HEK293 (cell line): ENCODE measurements around the gene EFCAB8.
"Not testable (repeated sequence)": the region's sequence is repeated elsewhere in the genome, so short reads cannot be mapped to it uniquely, and the experiment has no call there.

Experiments
- CTCF ChIA-PET: fragments of 350-600 bp; formaldehyde crosslinking; extraction: SDS; loops from one replicate; lab custom pipeline; 2021; ENCODE audit warnings: antibody characterized with exemption; lab: Yijun Ruan, JAX
- POLR2A ChIA-PET: fragments of 300-600 bp; formaldehyde crosslinking; extraction: SDS; loops from one replicate; lab custom pipeline; 2020; ENCODE audit warnings: antibody characterized with exemption, inconsistent platforms; lab: Yijun Ruan, JAX
- H3K27ac ChIP-seq: fragments of 200-500 bp; sonication (Bioruptor generic); 2 replicates; pipeline ENCODE4 v1.5.1; 2014; ENCODE audit warnings: low read depth, low read length, control low read depth, inconsistent platforms; ENCODE audit errors: extremely low read depth
- H3K36me3 ChIP-seq, 2 experiments: fragments of 200-500 bp in 1 of 2; sonication (Bioruptor generic) in 1 of 2; 1 replicate in 1 of 2; 2 replicates in 1 of 2; pipeline ENCODE4 v1.5.1; 2014 to 2017; ENCODE audit warnings: inconsistent platforms in 2 of 2, low read length in 2 of 2; ENCODE audit not compliant: control insufficient read depth in 2 of 2, insufficient read depth in 1 of 2
- H3K4me1 ChIP-seq: fragments of 200-500 bp; sonication (Bioruptor generic); 2 replicates; pipeline ENCODE4 v1.5.1; 2014; ENCODE audit warnings: mild to moderate bottlenecking, low read length, inconsistent platforms; ENCODE audit not compliant: control insufficient read depth, insufficient read depth
- H3K4me3 ChIP-seq: 2 replicates; pipeline ENCODE4 v1.5.1; 2011; ENCODE audit warnings: low read depth, mild to moderate bottlenecking, control low read depth, low read length, moderate library complexity
- H3K9me3 ChIP-seq: fragments of 200-500 bp; sonication (Bioruptor generic); 2 replicates; pipeline ENCODE4 v1.5.1; 2014; ENCODE audit warnings: low read depth, low read length, inconsistent platforms; ENCODE audit not compliant: control insufficient read depth, insufficient read depth
- EGR2 ChIP-seq: fragments of 450-650 bp; formaldehyde crosslinking; IDR thresholded peaks from 2 replicates; pipeline ENCODE4 v1.5.1; 2016; ENCODE audit warnings: low read depth, missing biosample characterization, missing genetic modification characterization
- SP2 ChIP-seq: fragments of 450-650 bp; formaldehyde crosslinking; IDR thresholded peaks from 2 replicates; pipeline ENCODE4 v1.5.1; 2016; ENCODE audit warnings: missing biosample characterization, missing genetic modification characterization
- ZBTB21 ChIP-seq: fragments of 450-650 bp; formaldehyde crosslinking; IDR thresholded peaks from 2 replicates; pipeline ENCODE4 v1.5.1; 2017; ENCODE audit warnings: missing biosample characterization, missing genetic modification characterization
- ZFP41 ChIP-seq: fragments of 450-650 bp; formaldehyde crosslinking; IDR thresholded peaks from 2 replicates; pipeline ENCODE4 v1.5.1; 2016; ENCODE audit warnings: missing biosample characterization, missing genetic modification characterization, borderline replicate concordance
- ZNF121 ChIP-seq: fragments of 450-650 bp; formaldehyde crosslinking; IDR thresholded peaks from 2 replicates; pipeline ENCODE4 v1.5.1; 2016; ENCODE audit warnings: missing biosample characterization, missing genetic modification characterization
- ZNF184 ChIP-seq: fragments of 450-650 bp; IDR thresholded peaks from 2 replicates; pipeline ENCODE4 v1.5.1; 2018; ENCODE audit warnings: missing biosample characterization, mild to moderate bottlenecking, missing genetic modification characterization
- ZNF202 ChIP-seq: fragments of 450-650 bp; formaldehyde crosslinking; IDR thresholded peaks from 2 replicates; pipeline ENCODE4 v1.5.1; 2016; ENCODE audit warnings: missing biosample characterization, missing genetic modification characterization, borderline replicate concordance
- ZNF354C ChIP-seq: fragments of 450-650 bp; formaldehyde crosslinking; IDR thresholded peaks from 2 replicates; pipeline ENCODE4 v1.5.1; 2016; ENCODE audit warnings: missing biosample characterization, missing genetic modification characterization, low read depth, borderline replicate concordance
- ZNF560 ChIP-seq: fragments of 450-650 bp; formaldehyde crosslinking; IDR thresholded peaks from 2 replicates; pipeline ENCODE4 v1.5.1; 2017; ENCODE audit warnings: missing biosample characterization, missing genetic modification characterization, borderline replicate concordance
- ZNF670 ChIP-seq: fragments of 450-650 bp; formaldehyde crosslinking; IDR thresholded peaks from 2 replicates; pipeline ENCODE4 v1.5.1; 2016; ENCODE audit warnings: missing biosample characterization, missing genetic modification characterization, low read depth
- ZNF785 ChIP-seq: fragments of 450-650 bp; formaldehyde crosslinking; IDR thresholded peaks from 2 replicates; pipeline ENCODE4 v1.5.1; 2016; ENCODE audit warnings: missing biosample characterization, missing genetic modification characterization
- ZNF792 ChIP-seq: fragments of 450-650 bp; formaldehyde crosslinking; IDR thresholded peaks from 2 replicates; pipeline ENCODE4 v1.5.1; 2016; ENCODE audit warnings: missing biosample characterization, missing genetic modification characterization
- TF ChIP-seq, protein P1 (sequence below): fragments of 450-650 bp; formaldehyde crosslinking; IDR thresholded peaks from 2 replicates; pipeline ENCODE4 v1.5.1; 2016; ENCODE audit warnings: missing biosample characterization, missing genetic modification characterization
- TF ChIP-seq, protein P2 (sequence below): fragments of 450-650 bp; formaldehyde crosslinking; IDR thresholded peaks from 2 replicates; pipeline ENCODE4 v1.5.1; 2016; ENCODE audit warnings: missing biosample characterization, missing genetic modification characterization, borderline replicate concordance
- TF ChIP-seq, protein P3 (sequence below): fragments of 450-650 bp; formaldehyde crosslinking; IDR thresholded peaks from 2 replicates; pipeline ENCODE4 v1.5.1; 2016; ENCODE audit warnings: missing biosample characterization, missing genetic modification characterization

Gene EFCAB8

DNA sequence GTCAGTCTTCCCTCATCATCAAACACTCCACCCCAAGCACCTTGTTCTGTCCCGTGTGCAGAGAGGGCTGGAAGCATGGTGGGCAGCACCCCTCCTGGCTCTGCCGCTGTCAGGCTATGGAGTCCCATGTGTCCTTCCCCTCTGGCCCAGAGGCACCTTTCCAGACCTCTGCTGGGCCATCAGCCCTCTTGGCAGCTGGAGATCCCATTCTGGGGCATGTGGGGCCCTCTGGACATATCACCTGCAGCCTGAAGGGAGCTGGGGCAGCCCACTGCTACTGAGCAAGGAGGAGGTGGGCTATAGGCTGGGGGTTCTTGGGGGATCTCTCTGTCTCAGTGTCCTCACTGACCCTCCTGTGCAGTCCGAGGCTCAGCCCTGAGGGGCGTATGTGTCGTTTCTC is 103.3 kb downstream of the EFCAB8 start:
- no peak for TF ChIP-seq ZNF792 (tag by site-specific recombination)
- TF ChIP-seq ZNF121, result no peak
- TF ChIP-seq, all 188 proteins: peak for 0
- Histone ChIP-seq H3K4me3 (no peak overlapping the region), H3K36me3 (no peaks in the 10 kb centered on the region), H3K9me3 (no peaks in the 10 kb centered on the region), H3K27ac (no peak overlapping the region), H3K4me1 (no peaks in the 10 kb centered on the region)
- ChIA-PET POLR2A (no interaction called here), CTCF (interaction anchor here (1.0 kb wide), 1 partner anchor 60 kb away, joined by 3 read pairs; no protein-coding TSS in a partner anchor)

DNA sequence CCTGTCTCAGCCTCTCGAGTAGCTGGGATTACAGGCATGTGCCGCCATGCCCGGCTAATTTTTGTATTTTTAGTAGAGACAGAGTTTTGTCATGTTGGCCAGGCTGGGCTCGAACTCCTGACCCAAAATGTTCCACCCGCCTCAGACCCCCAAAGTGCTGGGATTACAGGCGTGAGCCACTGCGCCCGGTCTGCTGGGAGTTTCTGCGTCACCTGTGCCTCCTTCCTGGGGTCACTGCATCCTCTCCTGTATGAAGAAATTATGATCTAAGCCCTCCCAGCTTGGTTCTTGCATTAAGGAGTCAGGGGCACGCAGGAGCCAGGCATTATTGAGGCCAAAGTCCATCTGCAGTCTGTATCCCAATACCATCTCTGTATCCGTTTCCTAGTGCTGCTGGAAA is 103.9 kb downstream of the EFCAB8 start:
- H3K27ac ChIP-seq, POLR2A ChIA-PET, H3K36me3 ChIP-seq, H3K4me3 ChIP-seq, H3K4me1 ChIP-seq, H3K9me3 ChIP-seq: not testable (repeated sequence)
- CTCF ChIA-PET, result interaction anchor here (0.7 kb wide), 1 partner anchor 128 kb away, joined by 3 read pairs; no protein-coding TSS in a partner anchor

DNA sequence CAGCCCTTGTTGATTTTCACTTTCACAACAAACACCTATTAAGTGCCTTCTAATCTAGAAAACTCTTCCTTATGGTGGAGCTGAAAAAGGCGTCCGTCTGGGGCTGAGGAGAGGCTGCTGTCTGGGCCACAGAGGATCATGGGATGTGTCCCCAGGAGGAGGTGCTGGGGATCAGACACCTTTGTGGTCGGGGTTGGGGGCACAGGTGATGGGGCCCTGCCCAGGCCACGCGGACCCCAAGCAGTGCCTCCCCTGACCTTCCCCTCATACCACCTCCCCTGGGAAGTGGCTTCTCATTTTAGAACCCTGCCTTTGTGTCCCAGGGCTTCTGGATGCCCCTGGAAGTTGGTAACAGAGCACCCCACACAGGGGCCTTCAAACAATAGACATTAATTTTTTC is 104.5 kb downstream of the EFCAB8 start:
- no peak overlapping the region for H3K27ac ChIP-seq
- TF ChIP-seq ZFP41 (tag by site-specific recombination) (no peak), ZNF184 (tag by site-specific recombination) (no peak), EGR2 (tag by site-specific recombination) (no peak), ZNF560 (no peak)
- TF ChIP-seq, protein P1, sequence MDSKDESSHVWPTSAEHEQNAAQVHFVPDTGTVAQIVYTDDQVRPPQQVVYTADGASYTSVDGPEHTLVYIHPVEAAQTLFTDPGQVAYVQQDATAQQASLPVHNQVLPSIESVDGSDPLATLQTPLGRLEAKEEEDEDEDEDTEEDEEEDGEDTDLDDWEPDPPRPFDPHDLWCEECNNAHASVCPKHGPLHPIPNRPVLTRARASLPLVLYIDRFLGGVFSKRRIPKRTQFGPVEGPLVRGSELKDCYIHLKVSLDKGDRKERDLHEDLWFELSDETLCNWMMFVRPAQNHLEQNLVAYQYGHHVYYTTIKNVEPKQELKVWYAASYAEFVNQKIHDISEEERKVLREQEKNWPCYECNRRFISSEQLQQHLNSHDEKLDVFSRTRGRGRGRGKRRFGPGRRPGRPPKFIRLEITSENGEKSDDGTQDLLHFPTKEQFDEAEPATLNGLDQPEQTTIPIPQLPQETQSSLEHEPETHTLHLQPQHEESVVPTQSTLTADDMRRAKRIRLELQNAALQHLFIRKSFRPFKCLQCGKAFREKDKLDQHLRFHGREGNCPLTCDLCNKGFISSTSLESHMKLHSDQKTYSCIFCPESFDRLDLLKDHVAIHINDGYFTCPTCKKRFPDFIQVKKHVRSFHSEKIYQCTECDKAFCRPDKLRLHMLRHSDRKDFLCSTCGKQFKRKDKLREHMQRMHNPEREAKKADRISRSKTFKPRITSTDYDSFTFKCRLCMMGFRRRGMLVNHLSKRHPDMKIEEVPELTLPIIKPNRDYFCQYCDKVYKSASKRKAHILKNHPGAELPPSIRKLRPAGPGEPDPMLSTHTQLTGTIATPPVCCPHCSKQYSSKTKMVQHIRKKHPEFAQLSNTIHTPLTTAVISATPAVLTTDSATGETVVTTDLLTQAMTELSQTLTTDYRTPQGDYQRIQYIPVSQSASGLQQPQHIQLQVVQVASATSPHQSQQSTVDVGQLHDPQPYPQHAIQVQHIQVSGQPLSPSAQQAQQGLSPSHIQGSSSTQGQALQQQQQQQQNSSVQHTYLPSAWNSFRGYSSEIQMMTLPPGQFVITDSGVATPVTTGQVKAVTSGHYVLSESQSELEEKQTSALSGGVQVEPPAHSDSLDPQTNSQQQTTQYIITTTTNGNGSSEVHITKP (tag by site-specific recombination), result no peak
- POLR2A ChIA-PET, result no interaction called here
- H3K9me3 ChIP-seq, result no peaks in the 10 kb centered on the region
- no peaks in the 10 kb centered on the region for H3K36me3 ChIP-seq
- H3K4me3 ChIP-seq, result no peak overlapping the region
- CTCF ChIA-PET, result interaction anchor here (0.7 kb wide), 1 partner anchor 127 kb away, joined by 3 read pairs; no protein-coding TSS in a partner anchor
- no peaks in the 10 kb centered on the region for H3K4me1 ChIP-seq

DNA sequence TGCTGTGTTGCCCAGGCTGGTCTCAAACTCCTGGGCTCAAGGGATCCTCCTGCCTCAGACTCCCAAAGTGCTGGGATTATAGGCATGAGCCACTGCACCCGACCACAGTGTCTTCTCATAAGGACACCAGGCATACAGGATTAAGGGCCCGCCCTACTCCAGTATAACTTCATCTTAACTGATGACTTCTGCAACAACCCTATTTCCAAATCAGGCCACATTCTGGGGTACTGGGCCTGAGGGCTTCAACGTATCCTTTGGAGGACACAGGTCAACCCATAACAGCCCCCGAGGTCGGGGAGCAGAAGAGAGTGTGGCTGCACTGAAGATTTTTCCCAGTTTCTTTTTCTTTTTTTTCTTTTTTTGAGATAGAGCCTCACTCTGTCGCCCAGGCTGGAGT is 105.9 kb downstream of the EFCAB8 start:
- TF ChIP-seq, protein P2, sequence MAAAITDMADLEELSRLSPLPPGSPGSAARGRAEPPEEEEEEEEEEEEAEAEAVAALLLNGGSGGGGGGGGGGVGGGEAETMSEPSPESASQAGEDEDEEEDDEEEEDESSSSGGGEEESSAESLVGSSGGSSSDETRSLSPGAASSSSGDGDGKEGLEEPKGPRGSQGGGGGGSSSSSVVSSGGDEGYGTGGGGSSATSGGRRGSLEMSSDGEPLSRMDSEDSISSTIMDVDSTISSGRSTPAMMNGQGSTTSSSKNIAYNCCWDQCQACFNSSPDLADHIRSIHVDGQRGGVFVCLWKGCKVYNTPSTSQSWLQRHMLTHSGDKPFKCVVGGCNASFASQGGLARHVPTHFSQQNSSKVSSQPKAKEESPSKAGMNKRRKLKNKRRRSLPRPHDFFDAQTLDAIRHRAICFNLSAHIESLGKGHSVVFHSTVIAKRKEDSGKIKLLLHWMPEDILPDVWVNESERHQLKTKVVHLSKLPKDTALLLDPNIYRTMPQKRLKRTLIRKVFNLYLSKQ (tag by site-specific recombination), result no peak
- no peak for TF ChIP-seq SP2 (tag by site-specific recombination)
- TF ChIP-seq, protein P3, sequence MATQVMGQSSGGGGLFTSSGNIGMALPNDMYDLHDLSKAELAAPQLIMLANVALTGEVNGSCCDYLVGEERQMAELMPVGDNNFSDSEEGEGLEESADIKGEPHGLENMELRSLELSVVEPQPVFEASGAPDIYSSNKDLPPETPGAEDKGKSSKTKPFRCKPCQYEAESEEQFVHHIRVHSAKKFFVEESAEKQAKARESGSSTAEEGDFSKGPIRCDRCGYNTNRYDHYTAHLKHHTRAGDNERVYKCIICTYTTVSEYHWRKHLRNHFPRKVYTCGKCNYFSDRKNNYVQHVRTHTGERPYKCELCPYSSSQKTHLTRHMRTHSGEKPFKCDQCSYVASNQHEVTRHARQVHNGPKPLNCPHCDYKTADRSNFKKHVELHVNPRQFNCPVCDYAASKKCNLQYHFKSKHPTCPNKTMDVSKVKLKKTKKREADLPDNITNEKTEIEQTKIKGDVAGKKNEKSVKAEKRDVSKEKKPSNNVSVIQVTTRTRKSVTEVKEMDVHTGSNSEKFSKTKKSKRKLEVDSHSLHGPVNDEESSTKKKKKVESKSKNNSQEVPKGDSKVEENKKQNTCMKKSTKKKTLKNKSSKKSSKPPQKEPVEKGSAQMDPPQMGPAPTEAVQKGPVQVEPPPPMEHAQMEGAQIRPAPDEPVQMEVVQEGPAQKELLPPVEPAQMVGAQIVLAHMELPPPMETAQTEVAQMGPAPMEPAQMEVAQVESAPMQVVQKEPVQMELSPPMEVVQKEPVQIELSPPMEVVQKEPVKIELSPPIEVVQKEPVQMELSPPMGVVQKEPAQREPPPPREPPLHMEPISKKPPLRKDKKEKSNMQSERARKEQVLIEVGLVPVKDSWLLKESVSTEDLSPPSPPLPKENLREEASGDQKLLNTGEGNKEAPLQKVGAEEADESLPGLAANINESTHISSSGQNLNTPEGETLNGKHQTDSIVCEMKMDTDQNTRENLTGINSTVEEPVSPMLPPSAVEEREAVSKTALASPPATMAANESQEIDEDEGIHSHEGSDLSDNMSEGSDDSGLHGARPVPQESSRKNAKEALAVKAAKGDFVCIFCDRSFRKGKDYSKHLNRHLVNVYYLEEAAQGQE (tag by site-specific recombination), result no peak
- TF ChIP-seq ZNF670, result no peak
- TF ChIP-seq ZNF785 (tag by site-specific recombination), result no peak
- no peak for TF ChIP-seq ZBTB21 (tag by site-specific recombination)
- no peak for TF ChIP-seq ZNF354C
- no peak for TF ChIP-seq ZNF202 (tag by site-specific recombination)
- no peak overlapping the region for H3K27ac ChIP-seq
- no peaks in the 10 kb centered on the region for H3K4me1 ChIP-seq
- no peak overlapping the region for H3K4me3 ChIP-seq
- ChIA-PET POLR2A (no interaction called here), CTCF (no interaction called here)
- H3K36me3 ChIP-seq, result no peaks in the 10 kb centered on the region
- H3K9me3 ChIP-seq, result no peaks in the 10 kb centered on the region
